Measurements from ENCODE around the gene SPDL1.
A peak's percentile ranks its signal among the peaks of the same experiment; 100 is the strongest.

The SPDL1 gene

DNA sequence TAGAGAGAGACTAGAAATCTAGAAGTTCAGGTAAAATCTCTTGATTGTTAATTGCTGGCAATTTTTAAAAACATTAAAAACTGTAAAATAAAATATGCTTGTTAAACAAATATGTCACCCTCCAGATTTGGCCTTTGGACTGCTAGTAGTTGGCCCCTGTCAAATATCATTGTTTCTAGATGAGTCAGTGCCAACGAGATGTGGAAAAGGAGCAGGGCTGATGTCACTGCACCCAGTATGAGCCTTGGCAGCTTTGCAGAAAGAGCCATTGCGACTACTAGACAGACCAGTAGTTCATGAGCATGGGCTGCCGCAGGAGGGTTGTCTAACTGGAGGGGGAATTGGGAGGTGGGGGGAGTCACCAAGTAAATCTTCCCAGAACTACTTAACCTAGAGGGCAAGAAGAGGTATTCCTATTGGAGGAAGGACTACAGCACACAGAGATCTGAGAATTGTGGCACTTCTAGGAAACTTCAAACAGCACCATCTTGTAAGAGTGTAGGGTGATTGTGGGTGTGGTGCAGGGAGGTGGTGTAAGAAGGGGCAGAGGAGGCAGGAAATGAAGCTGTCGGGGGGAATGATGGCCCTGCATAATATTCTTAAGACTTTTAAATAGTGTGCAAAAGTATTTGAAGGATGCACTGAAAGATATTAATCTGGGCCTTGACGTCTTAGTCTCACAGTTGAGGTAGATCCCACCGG lies 46.4 kb downstream of the SPDL1 start:
- DNase-seq = no peak

DNA sequence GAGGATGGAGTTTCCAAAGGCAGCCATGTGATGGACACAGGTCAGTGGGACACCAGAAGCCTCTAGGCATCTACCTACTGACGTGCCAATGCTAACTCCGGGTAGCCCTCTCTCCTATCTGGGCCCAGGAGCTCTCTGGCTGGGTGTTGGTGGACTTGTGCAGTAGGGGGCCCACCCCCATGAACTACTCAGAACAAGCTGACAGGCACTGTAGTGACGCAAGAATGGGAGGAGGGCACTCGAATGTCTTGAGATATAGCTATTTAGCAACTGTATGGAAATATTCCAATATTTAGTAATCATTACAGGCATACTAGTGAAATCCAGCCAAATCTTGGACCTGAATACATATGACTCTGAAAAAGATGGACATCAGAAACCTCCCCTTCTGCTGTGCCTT lies 47.8 kb downstream of the SPDL1 start:
- DNase-seq = no peak

DNA sequence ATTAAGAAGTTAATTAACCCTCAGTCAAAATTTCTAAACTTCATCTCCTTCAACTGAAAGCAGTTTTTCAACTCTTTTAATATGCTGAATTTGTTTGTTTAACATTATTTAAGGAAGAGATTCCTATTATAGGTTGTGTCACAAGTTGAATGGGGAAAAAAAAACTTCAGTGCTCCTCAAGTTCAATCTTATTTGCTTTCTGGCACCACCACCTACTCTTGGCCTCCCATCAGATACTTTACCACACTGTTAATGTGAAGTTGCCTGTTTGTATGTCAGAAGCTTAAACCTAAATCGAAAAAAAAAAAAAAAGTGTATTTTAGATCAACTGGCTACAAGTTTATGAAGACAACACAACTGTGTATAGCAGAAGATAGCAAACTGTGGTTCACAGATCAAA lies 49.4 kb downstream of the SPDL1 start:
- no peak for DNase-seq

DNA sequence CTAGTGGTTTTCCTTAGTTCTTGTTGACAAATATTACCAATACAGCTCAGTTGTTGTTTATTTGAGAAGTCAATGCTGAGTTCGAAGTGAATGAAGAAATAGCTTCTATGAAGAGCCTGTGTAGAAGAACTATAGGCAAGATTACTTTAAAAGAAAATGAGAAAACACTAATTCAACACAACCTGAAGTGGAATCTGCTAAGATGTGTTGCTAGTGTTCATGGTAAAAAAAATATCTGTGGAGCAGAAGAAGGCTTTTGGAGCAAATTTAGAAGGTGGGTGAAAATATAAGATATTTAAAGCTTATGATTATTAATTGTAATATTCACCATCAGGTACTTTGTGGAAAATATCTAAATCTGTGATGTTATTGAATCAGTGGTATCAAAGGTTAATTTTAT lies 51.0 kb downstream of the SPDL1 start:
- no peak for DNase-seq

DNA sequence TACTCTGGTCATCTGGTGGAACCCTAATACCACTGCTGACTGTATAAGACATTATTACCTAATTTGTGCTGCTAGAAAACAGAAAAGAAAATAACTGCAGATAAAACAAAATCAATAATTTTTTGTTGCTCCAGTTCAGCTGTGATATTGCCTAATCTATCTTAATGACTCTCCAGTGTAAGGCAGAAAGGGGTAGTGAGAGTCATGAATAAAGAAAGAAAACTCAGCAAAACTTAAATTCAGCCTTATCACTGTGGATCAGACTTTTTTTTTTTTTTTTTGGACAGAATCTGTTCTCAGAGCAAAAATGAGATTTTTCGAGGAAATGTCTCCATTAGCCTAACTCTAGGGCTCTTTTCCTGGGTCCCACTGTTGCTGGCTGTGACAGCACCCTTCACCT lies 52.4 kb downstream of the SPDL1 start:
- DNase-seq = no peak

DNA sequence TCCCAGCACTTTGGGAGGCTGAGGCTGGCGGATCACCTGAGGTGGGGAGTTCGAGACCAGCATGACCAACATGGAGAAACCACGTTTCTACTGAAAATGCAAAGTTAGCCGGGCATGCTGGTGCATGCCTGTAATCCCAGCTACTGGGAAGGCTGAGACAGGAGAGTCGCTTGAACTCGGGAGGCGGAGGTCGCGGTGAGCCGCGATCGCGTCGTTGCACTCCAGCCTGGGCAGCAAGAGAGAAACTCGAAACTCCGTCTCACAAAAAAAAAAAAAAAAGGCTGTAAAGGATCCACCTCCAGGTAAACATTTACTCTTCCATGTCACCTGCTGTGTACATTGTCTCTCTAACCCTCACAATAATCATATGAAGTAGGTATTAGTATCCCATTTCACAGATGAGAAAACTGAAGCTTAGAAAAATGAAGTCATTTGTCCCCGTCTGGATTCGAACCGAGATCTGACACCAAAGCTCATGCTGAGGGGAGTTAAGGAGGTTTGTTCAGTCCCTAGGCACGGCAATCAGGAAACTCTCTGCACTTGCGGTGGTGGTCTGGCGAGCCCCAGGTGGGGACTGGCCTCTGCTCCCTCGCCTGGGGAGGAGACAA lies 53.0 kb downstream of the SPDL1 start:
- no peak for DNase-seq

DNA sequence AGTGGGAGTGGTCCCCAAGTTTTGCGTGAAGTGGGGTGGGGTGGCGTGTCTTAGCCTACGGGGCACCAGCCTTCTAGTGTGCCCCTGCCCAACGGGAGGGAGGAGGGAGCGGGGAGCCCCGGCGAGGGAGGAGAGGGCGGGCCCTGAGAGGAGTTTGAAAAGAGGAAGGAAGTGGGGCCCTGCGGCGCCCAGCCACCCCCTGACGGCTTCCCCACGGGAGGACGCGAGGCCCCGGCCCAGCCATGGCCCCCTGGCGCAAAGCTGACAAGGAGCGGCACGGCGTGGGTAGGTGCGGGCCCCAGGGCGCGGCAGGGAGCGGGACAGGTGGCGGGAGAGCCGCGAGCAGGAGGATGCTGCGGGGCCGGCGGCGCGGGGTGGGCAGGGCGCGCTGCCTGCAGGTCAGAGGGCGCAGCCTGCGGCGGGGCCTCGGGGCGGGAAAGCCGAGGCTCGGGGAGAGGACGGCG lies 53.5 kb downstream of the SPDL1 start, which contains the start of gene DOCK2:
Gene DOCK2, plus strand, starts transcription at position 191 of the 464 bp plus-strand sequence. Its CDS starts 52 bp downstream, at position 243.
- peak in 10 of 51 donors; percentile 1 to 27 (median 12) for DNase-seq

DNA sequence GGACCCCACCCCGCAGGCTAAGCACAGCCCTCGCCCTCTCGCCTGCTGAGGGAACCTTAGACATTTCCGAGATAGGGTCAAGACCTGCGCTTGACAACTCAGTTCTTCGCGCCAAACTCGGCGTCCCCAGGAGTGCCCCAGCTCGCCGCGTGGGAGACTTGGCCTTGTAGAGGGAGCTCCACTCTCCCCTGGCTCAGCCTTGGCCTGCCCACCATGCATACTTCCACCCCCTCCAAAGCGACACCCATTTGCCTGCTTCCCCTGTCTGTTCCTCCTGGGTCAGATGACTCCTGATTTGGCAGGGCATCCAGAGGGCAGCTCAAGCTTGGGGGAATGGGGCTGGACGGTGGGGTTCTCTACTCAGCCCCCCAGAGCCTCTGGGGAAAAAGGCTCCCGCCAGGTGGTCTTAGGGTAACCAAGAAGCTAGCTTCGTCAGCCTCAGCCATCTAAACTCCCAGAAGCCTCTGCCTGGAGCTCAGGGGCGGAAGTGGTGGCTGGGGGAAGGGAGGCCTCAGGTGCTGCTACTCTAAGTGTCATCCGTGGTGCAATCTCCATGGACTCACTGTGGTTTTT lies 54.1 kb downstream of the SPDL1 start:
- peak in 2 of 51 donors; percentile 9 to 25 for DNase-seq

DNA sequence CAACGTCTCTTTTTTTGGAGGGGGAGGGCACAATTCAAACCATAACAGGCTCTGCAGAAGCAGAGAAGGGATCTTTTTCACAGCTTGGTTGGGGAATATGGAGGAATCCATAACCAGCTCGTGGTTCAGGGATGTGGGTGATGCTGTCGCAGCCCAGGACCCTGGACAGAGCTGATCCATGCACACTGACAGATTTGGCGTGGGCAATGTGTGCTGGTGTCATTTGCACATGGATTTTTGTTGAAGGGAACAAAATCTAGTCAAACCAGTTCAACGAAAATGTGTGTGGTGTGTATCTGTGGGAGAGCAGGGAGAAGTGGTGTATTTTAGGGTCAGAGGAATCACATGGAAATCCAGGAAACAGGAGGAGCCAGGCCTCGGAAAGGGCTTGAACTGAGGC lies 57.7 kb downstream of the SPDL1 start:
- no peak for DNase-seq

DNA sequence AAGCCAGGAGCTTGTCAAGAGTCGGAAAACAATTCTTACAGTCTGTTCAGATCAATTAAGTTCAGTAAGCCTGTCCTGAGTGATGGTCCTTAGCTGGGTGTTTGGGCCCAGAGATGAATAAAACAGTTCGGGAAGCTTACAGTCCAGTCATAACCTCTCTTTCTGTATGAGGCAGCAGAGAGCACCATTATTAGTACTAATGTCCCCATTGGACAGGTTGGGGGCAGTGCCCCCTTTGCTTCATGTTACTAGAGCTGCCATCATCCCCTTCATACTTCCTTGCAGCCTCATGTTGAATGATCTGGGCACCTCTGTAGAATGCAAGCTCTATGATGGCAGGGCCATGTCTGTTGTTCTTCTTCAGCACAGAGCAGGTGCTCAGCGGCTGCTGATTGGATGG lies 63.3 kb downstream of the SPDL1 start:
- no peak for DNase-seq

DNA sequence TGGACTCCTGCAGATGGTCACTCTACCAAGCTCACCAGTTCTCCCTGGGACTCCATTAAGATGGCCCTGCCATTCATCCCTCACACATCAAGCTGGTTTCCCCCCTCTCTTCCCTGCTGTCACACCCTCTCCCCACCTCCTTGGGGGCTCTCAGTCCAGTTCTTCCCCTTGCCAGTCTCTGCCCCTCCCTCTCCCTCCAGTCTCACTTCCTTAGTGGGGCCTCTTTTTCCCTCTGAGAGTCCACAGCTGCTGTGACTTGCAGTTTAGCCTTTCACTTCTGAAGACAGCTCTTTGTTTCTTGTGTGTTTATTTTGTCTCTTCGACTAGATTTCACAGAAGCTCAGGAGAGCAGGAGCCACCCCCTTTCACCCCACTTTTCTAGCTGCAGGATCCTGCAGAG lies 64.0 kb downstream of the SPDL1 start:
- peak in 1 of 51 donors; percentile 2 for DNase-seq

DNA sequence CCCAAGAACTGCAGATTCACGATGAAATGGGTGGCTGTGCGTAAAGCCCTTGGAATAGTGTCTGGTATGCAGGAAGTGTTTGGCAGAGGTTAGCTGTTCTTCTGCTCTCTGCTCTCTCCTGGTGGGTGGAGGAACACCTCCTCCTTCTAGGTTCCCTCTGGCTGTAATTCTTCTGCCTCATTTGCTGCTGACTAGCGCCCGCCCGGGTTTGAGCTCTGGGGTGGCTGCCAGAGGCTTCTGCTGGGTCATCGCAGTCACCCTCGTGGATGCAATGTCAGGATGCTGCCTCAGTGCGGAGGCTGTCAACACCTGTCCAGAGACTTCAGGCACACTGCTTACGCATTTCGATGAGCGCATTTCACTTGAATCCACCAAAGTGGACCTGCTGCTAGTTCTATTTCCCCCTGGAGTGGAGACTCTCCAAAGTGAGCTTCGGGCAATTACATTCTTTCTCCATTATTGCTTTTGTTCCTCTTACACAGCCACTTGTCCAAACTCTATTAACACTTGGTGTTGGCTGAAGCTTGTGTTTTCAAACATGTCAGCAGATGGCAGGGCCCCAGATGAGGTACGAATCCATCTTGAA lies 65.2 kb downstream of the SPDL1 start:
- DNase-seq = peak in 2 of 51 donors; percentile 5

DNA sequence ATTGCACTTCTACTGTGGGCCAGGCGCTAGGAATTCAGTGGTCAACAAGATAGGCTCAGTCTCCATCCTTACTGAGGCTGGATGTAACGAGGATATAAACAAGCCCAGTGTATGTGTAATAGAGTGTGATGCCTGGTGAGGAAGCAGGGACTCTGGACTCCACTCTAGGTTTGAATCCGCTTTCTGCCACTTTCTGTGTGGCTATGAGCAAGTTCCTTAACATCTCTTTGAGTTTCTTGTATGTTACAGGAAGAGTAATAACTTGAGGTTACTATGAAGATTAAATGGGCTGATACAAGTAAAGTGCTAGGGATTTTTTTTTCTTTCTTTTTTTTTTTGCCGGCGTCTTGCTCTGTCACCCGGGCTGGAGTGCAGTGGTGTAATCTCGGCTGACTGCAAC lies 65.9 kb downstream of the SPDL1 start:
- no peak for DNase-seq

DNA sequence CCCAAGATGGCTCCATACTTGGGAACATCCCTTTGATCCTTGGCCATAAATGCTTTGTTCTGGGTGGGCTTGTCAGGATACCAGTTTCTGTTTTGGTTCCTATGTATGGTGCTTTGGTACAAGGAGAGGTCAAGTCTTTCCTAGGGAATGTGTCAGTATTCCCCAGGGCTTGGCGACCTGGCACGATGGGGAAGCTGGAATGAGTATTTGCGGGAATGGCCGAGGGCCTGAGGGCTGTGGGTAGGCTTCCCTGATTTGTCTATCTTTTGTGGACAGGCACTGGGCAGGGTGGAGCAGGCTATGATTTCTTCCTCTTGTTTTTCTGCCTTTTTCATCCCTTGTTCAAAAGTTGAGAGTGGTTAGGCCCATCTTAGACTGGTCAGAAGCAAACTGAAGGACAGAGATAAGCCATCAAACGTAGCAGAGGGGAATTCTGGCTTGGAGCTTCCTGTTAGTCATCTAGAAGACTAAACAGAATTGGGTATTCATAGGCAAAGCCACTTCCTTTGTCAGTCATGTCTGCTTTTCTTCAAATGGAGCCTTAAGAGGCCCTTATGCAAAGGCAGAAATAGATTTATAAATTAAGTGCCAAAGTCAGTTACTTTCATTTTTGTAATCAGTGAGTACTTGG lies 67.2 kb downstream of the SPDL1 start:
- no peak for DNase-seq

DNA sequence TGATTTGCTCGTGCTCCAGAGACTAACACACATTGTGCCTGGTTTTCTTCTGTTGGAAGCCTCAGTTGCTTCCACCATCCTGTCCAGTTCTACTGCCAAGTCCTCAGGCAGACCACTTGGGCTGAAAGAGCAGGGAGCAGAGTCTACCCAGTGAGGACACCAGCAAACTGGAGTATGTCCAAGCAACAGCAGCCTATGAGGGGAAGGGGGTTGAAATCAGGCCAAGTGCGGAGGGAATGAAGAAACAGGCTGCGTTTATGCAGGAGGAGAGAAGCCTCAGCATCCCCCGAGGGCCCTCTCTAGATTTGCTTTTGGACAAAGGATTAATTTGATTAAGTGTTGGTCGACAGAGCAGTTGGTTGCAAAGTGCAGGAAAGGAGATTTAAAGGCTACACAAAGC lies 68.0 kb downstream of the SPDL1 start:
- no peak for DNase-seq

DNA sequence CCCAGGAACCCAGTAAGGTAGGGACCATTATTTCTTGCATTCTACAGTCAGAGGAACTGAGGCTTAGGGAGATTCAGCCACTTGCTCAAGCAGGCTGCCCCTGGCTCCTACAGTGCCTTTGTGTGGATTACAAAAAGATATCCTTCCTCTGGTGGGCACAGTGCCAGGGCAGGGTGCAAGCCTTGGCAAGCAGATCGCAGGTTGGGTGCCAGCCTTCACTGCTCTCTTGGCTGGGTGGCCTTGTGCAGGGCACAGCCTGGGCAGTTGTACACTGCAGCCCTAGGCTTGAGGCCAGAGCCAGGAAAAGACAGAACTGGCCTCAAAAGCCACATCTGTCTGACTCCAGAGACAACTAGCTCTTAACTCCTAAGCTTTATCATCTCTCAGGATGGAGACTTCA lies 68.5 kb downstream of the SPDL1 start:
- peak in 13 of 51 donors; percentile 7 to 54 (median 18) for DNase-seq

DNA sequence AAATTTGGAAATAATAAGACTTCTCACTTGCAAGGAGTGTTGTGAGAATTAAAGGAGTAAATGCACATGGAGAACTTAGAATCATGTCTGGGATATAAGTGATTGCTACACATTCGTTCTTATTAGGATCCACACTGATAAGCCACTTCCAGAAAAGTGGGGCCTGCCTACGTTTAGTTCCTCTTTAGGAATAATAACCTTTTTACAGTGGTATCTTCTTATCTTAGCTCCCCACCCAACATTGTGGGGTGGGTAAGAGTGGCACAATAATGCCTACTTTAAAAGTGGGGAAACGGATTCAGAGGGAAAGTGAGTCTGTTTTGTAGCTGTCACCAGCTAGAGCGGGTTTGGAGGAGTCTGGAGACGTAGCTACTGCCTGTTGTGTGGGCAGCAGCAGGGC lies 69.5 kb downstream of the SPDL1 start:
- no peak for DNase-seq

All from hypothalamus (tissue), 51 donors.